Activated CD4-positive, alpha-beta memory T cell treated with anti-CD3 and anti-CD28 coated beads for 36 hours (primary cell): ENCODE measurements around the gene MVK. TPM values are rescaled to one million over a fixed set of nuclear protein-coding genes. Genes with fewer than 3 reads are reported as not detected.

Experiments used
- CTCF ChIA-PET: fragments of 350-600 bp; sonication (Branson Sonifier 250); formaldehyde crosslinking; loops from one replicate; lab custom pipeline; 2021; ENCODE audit warnings: antibody characterized with exemption, inconsistent platforms; lab: Charles Lee
- POLR2A ChIA-PET: fragments of 350-600 bp; sonication (Branson Sonifier 250); formaldehyde crosslinking; loops from one replicate; lab custom pipeline; 2021; ENCODE audit warnings: antibody characterized with exemption; lab: Charles Lee
- DNase-seq: peaks from one replicate; pipeline ENCODE4 v3.0.0-alpha.2; 2020
- H3K27ac Mint-ChIP-seq: one replicate; pipeline ENCODE4 v1.8.0; 2021; ENCODE audit warnings: mixed read lengths
- H3K27me3 Mint-ChIP-seq: one replicate; pipeline ENCODE4 v1.8.0; 2021; ENCODE audit warnings: mixed read lengths
- H3K36me3 Mint-ChIP-seq: one replicate; pipeline ENCODE4 v1.8.0; 2021; ENCODE audit warnings: mixed read lengths
- H3K4me1 Mint-ChIP-seq: one replicate; pipeline ENCODE4 v1.8.0; 2021; ENCODE audit warnings: low read depth, mixed read lengths
- H3K4me3 Mint-ChIP-seq: one replicate; pipeline ENCODE4 v1.8.0; 2021; ENCODE audit warnings: mild to moderate bottlenecking, mixed read lengths
- H3K9me3 Mint-ChIP-seq: one replicate; pipeline ENCODE4 v1.8.0; 2021; ENCODE audit warnings: mixed read lengths
- intact Hi-C: fragments of 100-400 bp; cut with micrococcal nuclease; formaldehyde crosslinking; loops from one replicate; pipeline ENCODE4 v1.15.1; 2023
- total RNA-seq, 2 experiments: library from RNA; stranded (reverse); gene quantifications; one replicate each; pipeline ENCODE4 v1.2.3, GENCODE V29; 2021

MVK gene
- total RNA-seq, 2 experiments from 2014 or later = 21.2 TPM

- Mint-ChIP-seq H3K4me3 (no peak overlapping the region), H3K27me3 (peaks cover 4% of the 10 kb centered on the region), H3K36me3 (no peaks in the 10 kb centered on the region), H3K27ac (no peak overlapping the region), H3K9me3 (no peaks in the 10 kb centered on the region), H3K4me1 (no peaks in the 10 kb centered on the region)
- DNase-seq = no peak
- ChIA-PET CTCF (no interaction called here), POLR2A (no interaction called here)
- intact Hi-C loops = no loop called here
Measured at GRCh38 chr12:109605016-109605415, 31.4 kb downstream of the MVK start.

- intact Hi-C loops = no loop called here
- Mint-ChIP-seq H3K4me3 (no peak overlapping the region), H3K4me1 (no peaks in the 10 kb centered on the region), H3K9me3 (no peaks in the 10 kb centered on the region), H3K36me3 (no peaks in the 10 kb centered on the region), H3K27me3 (peaks cover 6% of the 10 kb centered on the region), H3K27ac (no peak overlapping the region)
- DNase-seq = no peak
- ChIA-PET POLR2A (no interaction called here), CTCF (interaction anchor here (1.3 kb wide), 1 partner anchor 8 kb away, joined by 5 read pairs; no protein-coding TSS in a partner anchor)
Measured at GRCh38 chr12:109605599-109606228, 32.1 kb downstream of the MVK start.

DNA sequence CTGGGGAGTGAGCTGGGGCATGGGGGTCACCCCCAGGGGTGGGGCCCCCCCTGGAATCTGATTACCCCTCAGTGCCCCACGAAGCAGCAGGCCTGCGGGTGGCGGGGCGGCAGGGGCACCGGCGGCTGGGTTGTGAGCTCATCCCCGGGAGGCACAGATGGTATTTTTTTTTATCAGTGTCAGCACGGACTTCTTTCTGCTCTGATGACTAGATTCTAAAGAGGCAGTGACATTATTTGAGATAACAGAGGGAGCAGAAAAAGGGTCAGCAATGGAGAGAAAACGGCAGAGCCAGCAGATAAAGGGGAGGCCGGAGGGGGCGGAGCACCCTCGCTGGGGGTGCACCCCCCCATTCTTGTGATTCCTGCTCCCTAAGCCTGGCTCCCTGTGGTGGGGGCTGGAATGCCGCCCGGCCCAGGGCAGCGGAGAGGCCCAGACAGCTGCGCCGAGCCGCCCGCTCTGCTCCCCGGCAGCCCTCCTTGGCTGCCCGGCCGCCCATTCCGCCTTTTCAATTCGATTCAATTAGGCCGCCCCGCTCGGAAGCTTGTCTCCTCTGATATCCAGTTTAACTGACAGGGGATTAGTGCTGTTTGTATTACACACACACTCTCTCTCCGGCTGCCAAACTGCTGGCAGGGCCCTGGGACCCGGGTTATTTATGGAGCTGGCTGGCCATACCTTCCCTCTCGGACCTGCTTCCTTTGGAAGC is 32.9 kb downstream of the MVK start:
- DNase-seq = no peak
- CTCF ChIA-PET = interaction anchor here (0.6 to 1.3 kb wide), 2 partner anchors 9 to 988 kb away, joined by 3 to 5 read pairs; no protein-coding TSS in a partner anchor
- Mint-ChIP-seq H3K4me3 (no peak overlapping the region), H3K27me3 (peaks cover 6% of the 10 kb centered on the region), H3K9me3 (no peaks in the 10 kb centered on the region), H3K27ac (no peak overlapping the region), H3K4me1 (no peaks in the 10 kb centered on the region), H3K36me3 (no peaks in the 10 kb centered on the region)
- intact Hi-C loops = no loop called here
- POLR2A ChIA-PET = no interaction called here

DNA sequence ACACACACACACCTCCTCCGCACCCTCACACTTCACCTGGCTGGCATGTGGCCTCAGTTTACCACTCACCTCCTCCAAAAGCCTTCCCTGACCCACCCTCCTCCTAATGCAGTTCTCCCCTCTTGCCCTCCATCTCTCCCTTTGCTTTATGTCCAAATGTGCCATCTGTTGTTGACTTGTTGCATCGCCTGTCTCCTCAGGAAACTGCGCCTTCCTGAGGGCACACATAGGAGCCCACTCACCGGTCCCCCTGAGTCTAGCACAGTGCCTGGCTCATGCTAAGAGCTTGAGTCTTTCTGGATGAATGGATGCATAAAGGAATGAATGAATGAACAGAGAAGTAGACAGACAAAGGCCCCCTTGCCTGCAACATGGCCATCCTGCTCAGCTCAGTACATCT is 34.0 kb downstream of the MVK start:
- ChIA-PET CTCF (no interaction called here), POLR2A (no interaction called here)
- peaks cover 8% of the 10 kb centered on the region for H3K27me3 Mint-ChIP-seq
- no peaks in the 10 kb centered on the region for H3K36me3 Mint-ChIP-seq
- no peak overlapping the region for H3K4me3 Mint-ChIP-seq
- H3K27ac Mint-ChIP-seq = no peak overlapping the region
- DNase-seq = no peak
- intact Hi-C loops = no loop called here
- no peaks in the 10 kb centered on the region for H3K4me1 Mint-ChIP-seq
- no peaks in the 10 kb centered on the region for H3K9me3 Mint-ChIP-seq

DNA sequence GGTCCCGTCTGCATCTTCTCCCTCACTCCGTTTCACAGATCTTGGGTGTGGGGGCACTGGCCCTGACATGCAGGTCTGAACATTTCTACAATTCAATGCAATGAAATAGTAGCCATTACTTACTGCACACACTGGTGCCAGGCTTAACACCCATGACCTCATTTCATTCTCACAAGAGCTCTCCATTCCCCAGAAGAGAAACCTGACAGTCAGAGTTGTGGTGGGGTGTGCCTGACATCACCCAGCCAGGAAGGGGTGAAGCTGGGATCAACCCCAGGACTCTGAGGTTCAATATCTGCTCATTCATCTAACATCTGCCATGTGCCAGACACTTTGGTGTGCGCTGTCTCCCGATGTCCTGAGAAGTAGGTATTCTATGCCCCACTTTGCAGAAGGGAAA is 34.7 kb downstream of the MVK start:
- H3K4me3 Mint-ChIP-seq = no peak overlapping the region
- H3K27ac Mint-ChIP-seq = no peak overlapping the region
- ChIA-PET POLR2A (no interaction called here), CTCF (no interaction called here)
- intact Hi-C loops = no loop called here
- H3K4me1 Mint-ChIP-seq = no peaks in the 10 kb centered on the region
- no peaks in the 10 kb centered on the region for H3K9me3 Mint-ChIP-seq
- H3K27me3 Mint-ChIP-seq = peaks cover 13% of the 10 kb centered on the region
- no peak for DNase-seq
- no peaks in the 10 kb centered on the region for H3K36me3 Mint-ChIP-seq

GRCh38 chr12:109608793-109609192 is 35.2 kb downstream of the MVK start:
- H3K4me3 Mint-ChIP-seq = no peak overlapping the region
- DNase-seq = no peak
- intact Hi-C loops = no loop called here
- peaks cover 13% of the 10 kb centered on the region for H3K27me3 Mint-ChIP-seq
- H3K4me1 Mint-ChIP-seq = no peaks in the 10 kb centered on the region
- H3K36me3 Mint-ChIP-seq = no peaks in the 10 kb centered on the region
- H3K27ac Mint-ChIP-seq = no peak overlapping the region
- POLR2A ChIA-PET = no interaction called here
- H3K9me3 Mint-ChIP-seq = no peaks in the 10 kb centered on the region
- CTCF ChIA-PET = no interaction called here

GRCh38 chr12:109609342-109609741 is 35.7 kb downstream of the MVK start:
- Mint-ChIP-seq H3K36me3 (no peaks in the 10 kb centered on the region), H3K27ac (no peak overlapping the region), H3K4me3 (no peak overlapping the region), H3K9me3 (no peaks in the 10 kb centered on the region), H3K27me3 (peaks cover 13% of the 10 kb centered on the region), H3K4me1 (no peaks in the 10 kb centered on the region)
- POLR2A ChIA-PET = no interaction called here
- DNase-seq = no peak
- CTCF ChIA-PET = interaction anchor here (0.8 kb wide), 1 partner anchor 12 kb away, joined by 3 read pairs; no protein-coding TSS in a partner anchor
- intact Hi-C loops = no loop called here

DNA sequence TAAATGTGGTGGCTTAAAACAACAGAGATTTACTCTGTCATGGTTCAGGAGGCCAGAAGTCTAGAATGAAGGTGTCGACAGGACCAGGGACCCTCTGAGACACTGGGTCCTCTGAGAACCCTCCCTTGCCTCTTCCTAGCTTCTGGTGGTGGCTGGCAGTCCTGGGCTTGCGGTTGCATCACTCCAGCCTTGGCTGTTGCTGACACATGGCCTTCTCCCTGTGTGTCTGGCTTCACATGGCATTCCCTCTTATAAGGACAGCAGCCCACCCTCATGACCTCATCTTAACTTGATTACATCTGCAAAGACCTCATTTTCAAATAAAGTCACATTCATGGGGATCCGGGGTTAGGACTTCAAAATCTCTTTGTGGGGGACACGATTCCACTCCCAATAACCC is 36.9 kb downstream of the MVK start:
- intact Hi-C loops = no loop called here
- no peak for DNase-seq

GRCh38 chr12:109611223-109611622 is 37.6 kb downstream of the MVK start:
- H3K27ac Mint-ChIP-seq = no peak overlapping the region

More for the DNA sequence above, 36.9 kb downstream of the MVK start:
- Mint-ChIP-seq H3K9me3 (no peaks in the 10 kb centered on the region), H3K27me3 (peaks cover 17% of the 10 kb centered on the region), H3K36me3 (no peaks in the 10 kb centered on the region), H3K27ac (no peak overlapping the region), H3K4me3 (no peak overlapping the region), H3K4me1 (no peaks in the 10 kb centered on the region)
- ChIA-PET POLR2A (no interaction called here), CTCF (interaction anchor here (0.8 to 0.9 kb wide), 2 partner anchors 13 kb away, joined by 3 to 4 read pairs; no protein-coding TSS in a partner anchor)

DNA sequence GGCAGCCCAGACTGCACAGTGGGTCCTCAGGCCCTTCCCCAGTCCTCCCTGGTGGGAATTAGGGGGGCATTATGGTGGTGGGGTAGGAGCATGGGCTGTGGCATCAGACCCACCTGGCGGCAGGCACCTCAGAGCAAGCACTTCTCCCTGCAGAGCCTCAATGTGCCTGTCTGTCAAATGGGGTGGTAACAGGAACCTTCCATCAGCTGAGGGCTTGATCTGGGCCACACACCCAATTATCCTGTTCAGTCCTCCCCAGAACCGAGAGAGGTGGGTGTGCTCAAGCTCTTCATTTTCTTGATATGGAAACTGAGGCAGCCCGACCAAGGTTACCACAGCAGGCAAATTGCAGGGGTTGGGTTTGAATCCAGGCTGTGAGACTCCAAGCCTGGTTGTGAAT is 38.4 kb downstream of the MVK start:
- Mint-ChIP-seq H3K27ac (no peak overlapping the region), H3K9me3 (no peaks in the 10 kb centered on the region), H3K4me3 (no peak overlapping the region), H3K4me1 (no peaks in the 10 kb centered on the region), H3K27me3 (peaks cover 25% of the 10 kb centered on the region), H3K36me3 (no peaks in the 10 kb centered on the region)
- POLR2A ChIA-PET = no interaction called here
- CTCF ChIA-PET = interaction anchor here (2.1 kb wide), 1 partner anchor 14 kb away, joined by 11 read pairs; no protein-coding TSS in a partner anchor
- intact Hi-C loops = no loop called here
- DNase-seq = no peak

More at GRCh38 chr12:109611223-109611622, 37.6 kb downstream of the MVK start:
- POLR2A ChIA-PET = no interaction called here
- H3K36me3 Mint-ChIP-seq = no peaks in the 10 kb centered on the region
- no peaks in the 10 kb centered on the region for H3K4me1 Mint-ChIP-seq
- no peak for DNase-seq
- peaks cover 22% of the 10 kb centered on the region for H3K27me3 Mint-ChIP-seq
- H3K9me3 Mint-ChIP-seq = no peaks in the 10 kb centered on the region
- intact Hi-C loops = no loop called here
- CTCF ChIA-PET = interaction anchor here (0.9 kb wide), 1 partner anchor 13 kb away, joined by 4 read pairs; no protein-coding TSS in a partner anchor
- no peak overlapping the region for H3K4me3 Mint-ChIP-seq

DNA sequence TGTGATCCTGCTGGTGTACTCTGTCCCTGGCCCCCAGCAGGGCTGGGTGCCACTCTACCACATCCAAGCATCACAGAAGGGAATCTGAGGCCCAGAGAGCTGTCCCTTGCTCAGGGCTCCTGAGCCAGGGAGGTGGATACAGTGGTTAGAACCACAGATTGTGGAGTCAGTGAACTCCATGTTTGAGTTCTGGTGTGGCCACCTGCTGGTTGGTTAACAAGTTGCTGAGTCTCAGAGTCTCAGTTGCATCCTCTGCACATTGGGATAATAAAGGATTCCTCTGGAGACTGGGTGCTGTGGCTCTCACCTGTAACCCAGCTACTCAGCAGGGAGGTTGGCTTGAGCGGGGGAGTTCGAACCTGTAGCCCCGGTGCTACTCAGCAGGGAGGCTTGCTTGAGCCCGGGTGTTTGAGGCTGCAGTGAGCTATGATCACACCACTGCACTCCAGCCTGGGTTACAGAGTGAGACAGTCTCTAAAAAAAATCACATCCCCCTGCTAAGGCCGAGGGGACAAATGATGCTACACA is 39.4 kb downstream of the MVK start:
- Mint-ChIP-seq H3K4me3 (no peak overlapping the region), H3K27ac (no peak overlapping the region), H3K27me3 (peaks cover 22% of the 10 kb centered on the region), H3K36me3 (no peaks in the 10 kb centered on the region), H3K9me3 (no peaks in the 10 kb centered on the region), H3K4me1 (no peaks in the 10 kb centered on the region)
- POLR2A ChIA-PET = no interaction called here
- CTCF ChIA-PET = interaction anchor here (2.1 kb wide), 1 partner anchor 15 kb away, joined by 11 read pairs; no protein-coding TSS in a partner anchor
- DNase-seq = no peak
- intact Hi-C loops = no loop called here

DNA sequence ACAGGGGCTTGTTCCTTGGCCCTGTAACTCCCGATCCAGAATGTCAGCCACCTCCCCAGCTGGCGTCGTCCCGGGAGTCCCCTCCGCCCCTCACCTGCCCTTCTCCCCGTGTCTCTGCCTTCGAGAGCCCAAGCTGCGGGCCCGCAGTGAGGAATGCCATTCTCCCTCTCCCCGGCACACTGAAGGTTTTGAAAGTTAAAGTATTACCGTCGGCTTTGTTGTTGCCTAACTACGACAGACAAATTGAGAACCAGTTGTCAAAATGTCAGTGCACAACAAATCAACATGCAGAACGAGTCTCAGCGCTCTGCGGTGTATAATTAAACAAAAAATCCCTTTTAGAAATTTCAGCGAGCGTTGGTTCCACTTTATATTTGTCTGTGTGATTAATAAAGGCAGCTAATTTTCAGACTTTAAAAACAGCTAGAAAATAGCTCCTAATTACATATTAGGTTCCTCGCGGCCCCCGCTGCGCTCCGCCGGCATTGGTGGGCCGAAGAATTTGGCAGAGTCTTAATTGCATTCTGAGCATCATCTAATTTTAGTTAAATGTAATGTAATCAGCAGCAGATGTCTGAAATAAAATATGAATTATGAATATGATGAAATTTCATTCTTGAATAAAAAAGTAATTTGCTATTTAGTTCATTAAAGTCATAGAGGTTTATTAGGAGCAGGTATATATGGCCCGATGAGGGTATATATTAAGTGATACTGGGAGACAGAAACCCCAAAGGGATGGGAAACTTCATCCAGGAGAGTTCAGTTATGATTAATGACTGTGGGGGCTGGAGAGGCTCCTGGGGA is 40.3 kb downstream of the MVK start:
- intact Hi-C loops = no loop called here
- no peaks in the 10 kb centered on the region for H3K4me1 Mint-ChIP-seq
- H3K27ac Mint-ChIP-seq = no peak overlapping the region

More for the DNA sequence above, 40.3 kb downstream of the MVK start:
- ChIA-PET CTCF (interaction anchor here (0.6 to 2.1 kb wide), 2 partner anchors 16 to 159 kb away, joined by 3 to 11 read pairs; no protein-coding TSS in a partner anchor), POLR2A (no interaction called here)
- no peak for DNase-seq
- peaks cover 22% of the 10 kb centered on the region for H3K27me3 Mint-ChIP-seq
- no peaks in the 10 kb centered on the region for H3K36me3 Mint-ChIP-seq
- H3K9me3 Mint-ChIP-seq = no peaks in the 10 kb centered on the region
- no peak overlapping the region for H3K4me3 Mint-ChIP-seq
